MM.1S (cell line): ENCODE data around the gene MTHFR.

Experiments
- CTCF ChIP-seq: fragments of 300-600 bp; sonication (generic); IDR thresholded peaks from 2 replicates; pipeline ENCODE4 v1.5.1; 2016; ENCODE audit warnings: antibody characterized with exemption, low read length, mixed read lengths
- EZH2 ChIP-seq: fragments of 300-600 bp; sonication (generic); optimal IDR thresholded peaks from 2 replicates; pipeline ENCODE3; 2017; ENCODE audit warnings: low read depth, mild to moderate bottlenecking, antibody characterized with exemption, low read length, mixed read lengths

GRCh38 chr1:11823366-11824137 lies 17.8 kb upstream of the MTHFR start:
- TF ChIP-seq CTCF (no peak), EZH2 (no peak)
